RWPE2 (cell line): ENCODE measurements around the gene BEAN1.

Experiments used
- ATAC-seq: fragments of 200-7000 bp; cut with Tn5 transposase; 3 replicates; pipeline ENCODE4 v1.9.1; 2021; ENCODE audit warnings: low read depth
- DNase-seq: peaks from one replicate; pipeline ENCODE4 v3.0.0-alpha.2; 2020; ENCODE audit warnings: low spot score
- H3K27ac ChIP-seq: fragments of 450-650 bp; 2 replicates; pipeline ENCODE4 v1.5.1; 2017; ENCODE audit warnings: mild to moderate bottlenecking; ENCODE audit not compliant: poor library complexity, severe bottlenecking
- H3K27me3 ChIP-seq: fragments of 250-450 bp; sonication (Bioruptor Pico); 2 replicates; pipeline ENCODE4 v1.5.1; 2021; ENCODE audit warnings: mild to moderate bottlenecking, moderate library complexity; ENCODE audit not compliant: insufficient read depth, poor library complexity, severe bottlenecking
- H3K36me3 ChIP-seq: fragments of 250-450 bp; sonication (Bioruptor Pico); 2 replicates; pipeline ENCODE4 v1.5.1; 2020; ENCODE audit warnings: low read depth, mild to moderate bottlenecking, moderate library complexity
- H3K4me1 ChIP-seq: fragments of 250-450 bp; sonication (Bioruptor Pico); 2 replicates; pipeline ENCODE4 v1.5.1; 2021; ENCODE audit warnings: mild to moderate bottlenecking, moderate library complexity; ENCODE audit not compliant: insufficient read depth, poor library complexity, severe bottlenecking
- H3K4me3 ChIP-seq: fragments of 250-450 bp; sonication (Bioruptor Pico); 2 replicates; pipeline ENCODE4 v1.5.1; 2021; ENCODE audit warnings: mild to moderate bottlenecking, moderate library complexity; ENCODE audit not compliant: severe bottlenecking
- H3K9me3 ChIP-seq: fragments of 250-450 bp; sonication (Bioruptor Pico); 2 replicates; pipeline ENCODE4 v1.5.1; 2021; ENCODE audit warnings: mild to moderate bottlenecking, moderate library complexity; ENCODE audit not compliant: severe bottlenecking
- TF ChIP-seq, protein P1 (sequence below): fragments of 450-650 bp; IDR thresholded peaks from one replicate; pipeline ENCODE4 v1.5.1; 2017; ENCODE audit warnings: mild to moderate bottlenecking, moderate library complexity; ENCODE audit not compliant: poor library complexity, severe bottlenecking

The BEAN1 gene

DNA sequence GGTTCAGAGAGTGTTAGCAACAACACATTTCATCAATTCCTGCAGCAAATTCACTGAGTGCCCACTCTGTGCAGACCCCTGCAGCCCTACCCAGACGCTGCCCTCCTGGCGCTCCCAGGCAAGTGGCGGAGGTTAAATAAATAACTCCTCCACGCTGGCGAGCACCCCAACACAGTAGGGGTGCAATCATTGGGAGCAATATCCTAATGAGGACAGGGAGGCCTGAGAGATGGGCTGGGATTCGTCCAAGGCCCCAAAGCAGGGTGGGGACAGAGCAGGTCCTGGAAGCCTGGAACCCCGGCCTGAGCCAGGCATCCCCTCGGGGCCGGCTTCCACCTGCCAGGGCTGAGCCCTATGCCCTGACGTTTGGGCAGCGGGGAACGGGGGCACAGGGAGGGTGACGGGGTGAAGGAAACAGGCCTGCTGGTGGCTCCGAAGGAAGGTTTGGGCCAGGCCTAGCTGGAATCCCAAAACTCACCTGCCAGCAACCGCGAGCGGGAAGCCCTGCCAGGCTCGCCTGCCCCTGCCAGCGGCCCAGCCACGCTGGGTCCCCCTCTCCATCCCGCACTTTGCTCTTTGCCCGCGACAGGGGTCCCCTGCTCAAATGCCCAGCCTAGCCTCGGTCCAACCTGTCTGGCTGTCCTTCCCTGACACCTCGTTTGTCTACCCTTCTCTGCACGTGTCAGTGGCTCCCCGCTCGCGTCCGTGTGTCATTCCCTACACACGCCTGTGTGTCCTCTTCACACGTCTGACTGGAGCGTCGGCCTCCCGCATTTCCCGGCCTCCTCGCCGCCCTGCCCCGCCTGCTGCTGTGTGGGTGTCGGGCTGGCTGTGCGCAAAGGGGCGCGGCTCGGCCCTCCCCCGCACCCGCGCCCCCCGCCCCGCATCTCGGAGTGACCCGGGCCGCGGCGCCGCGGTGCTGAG, 721 bp upstream of the BEAN1 start:
- H3K36me3 ChIP-seq = no peaks in the 10 kb centered on the region
- DNase-seq (peak; percentile 41), ATAC-seq (peak; percentile 24; the same call in 1 of the 3 replicates)
- H3K27ac ChIP-seq = no peak overlapping the region
- TF ChIP-seq, protein P1, sequence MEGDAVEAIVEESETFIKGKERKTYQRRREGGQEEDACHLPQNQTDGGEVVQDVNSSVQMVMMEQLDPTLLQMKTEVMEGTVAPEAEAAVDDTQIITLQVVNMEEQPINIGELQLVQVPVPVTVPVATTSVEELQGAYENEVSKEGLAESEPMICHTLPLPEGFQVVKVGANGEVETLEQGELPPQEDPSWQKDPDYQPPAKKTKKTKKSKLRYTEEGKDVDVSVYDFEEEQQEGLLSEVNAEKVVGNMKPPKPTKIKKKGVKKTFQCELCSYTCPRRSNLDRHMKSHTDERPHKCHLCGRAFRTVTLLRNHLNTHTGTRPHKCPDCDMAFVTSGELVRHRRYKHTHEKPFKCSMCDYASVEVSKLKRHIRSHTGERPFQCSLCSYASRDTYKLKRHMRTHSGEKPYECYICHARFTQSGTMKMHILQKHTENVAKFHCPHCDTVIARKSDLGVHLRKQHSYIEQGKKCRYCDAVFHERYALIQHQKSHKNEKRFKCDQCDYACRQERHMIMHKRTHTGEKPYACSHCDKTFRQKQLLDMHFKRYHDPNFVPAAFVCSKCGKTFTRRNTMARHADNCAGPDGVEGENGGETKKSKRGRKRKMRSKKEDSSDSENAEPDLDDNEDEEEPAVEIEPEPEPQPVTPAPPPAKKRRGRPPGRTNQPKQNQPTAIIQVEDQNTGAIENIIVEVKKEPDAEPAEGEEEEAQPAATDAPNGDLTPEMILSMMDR = no peak
- H3K4me1 ChIP-seq = no peaks in the 10 kb centered on the region
- peaks cover 17% of the 10 kb centered on the region for H3K27me3 ChIP-seq
- H3K9me3 ChIP-seq = no peaks in the 10 kb centered on the region
- peak overlapping the region; percentile 30 for H3K4me3 ChIP-seq

DNA sequence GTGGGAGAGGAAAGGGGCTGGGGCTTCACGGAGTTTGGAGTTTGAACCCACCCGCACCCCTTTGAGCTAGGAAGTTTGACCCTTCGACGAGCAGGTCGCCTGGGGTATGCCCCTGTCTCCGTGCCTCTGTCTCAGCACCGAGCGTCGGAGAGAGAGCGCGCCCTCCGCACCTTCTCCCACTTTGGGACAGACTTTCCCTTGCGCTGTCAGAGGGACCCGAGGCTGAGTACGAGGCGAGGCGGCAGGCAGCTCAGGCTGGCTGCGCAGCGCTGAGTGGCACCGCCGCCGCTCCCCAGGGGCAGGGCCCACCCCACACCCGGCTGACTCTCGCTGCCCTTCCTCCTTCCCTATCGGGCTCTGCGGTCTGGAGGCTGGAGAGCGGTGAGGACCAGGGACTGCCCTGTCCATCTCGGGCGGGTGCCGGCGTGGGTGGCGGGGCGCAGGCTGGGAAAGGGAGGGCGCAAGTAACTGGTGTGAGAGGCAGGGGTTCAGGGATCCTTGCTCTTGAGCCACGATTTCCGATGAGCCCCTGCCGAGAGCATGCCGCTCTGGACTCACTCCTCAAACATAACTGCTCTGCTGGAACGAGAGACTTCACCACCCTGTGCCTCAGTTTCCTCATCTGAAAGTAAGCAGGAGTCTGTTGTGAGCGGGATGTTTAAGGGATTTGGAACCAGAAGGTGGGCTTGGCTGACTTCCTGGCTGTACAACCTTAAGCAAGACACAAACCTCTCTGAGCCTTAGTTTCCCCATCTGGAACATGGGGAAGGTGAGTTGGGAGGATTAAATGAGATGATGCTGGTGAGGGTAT, 981 bp downstream of the BEAN1 start:
- no peaks in the 10 kb centered on the region for H3K36me3 ChIP-seq
- TF ChIP-seq, protein P1 = no peak
- H3K27me3 ChIP-seq = peaks cover 17% of the 10 kb centered on the region
- ATAC-seq (no peak; the same call in 2 of the 3 replicates), DNase-seq (no peak)
- no peaks in the 10 kb centered on the region for H3K4me1 ChIP-seq
- peak overlapping the region; percentile 30 for H3K4me3 ChIP-seq
- no peak overlapping the region for H3K27ac ChIP-seq
- no peaks in the 10 kb centered on the region for H3K9me3 ChIP-seq

DNA sequence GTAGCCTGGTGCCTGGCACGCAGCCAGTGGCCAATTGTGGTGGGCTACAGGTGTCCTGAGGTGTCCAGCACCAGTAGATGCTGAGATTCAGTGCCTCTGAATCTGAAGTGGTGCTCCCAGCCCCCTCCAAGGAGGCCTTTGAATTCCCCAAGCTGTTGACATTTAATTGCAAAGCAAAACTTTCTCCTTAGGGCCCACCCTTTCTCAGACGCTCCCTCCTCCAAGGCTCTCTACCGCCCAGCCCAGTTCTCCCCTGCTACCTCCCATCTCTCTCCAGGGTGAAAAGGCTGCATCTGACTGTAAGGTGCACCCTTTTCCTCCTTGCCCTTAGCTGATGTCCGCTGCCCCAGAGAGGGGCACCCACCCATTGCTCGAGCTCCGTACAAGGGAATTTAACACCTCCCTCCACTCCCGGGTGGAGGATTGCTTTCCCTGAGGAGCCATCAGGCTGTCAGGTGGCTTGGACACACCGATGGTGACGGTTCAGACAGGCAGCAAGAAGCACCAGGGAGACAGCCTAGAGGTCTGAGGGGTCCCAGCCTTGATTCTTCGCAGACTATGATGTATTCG, 1.7 kb downstream of the BEAN1 start:
- H3K4me1 ChIP-seq = peaks cover 2% of the 10 kb centered on the region
- no peak for ATAC-seq
- no peak overlapping the region for H3K4me3 ChIP-seq
- no peak overlapping the region for H3K27ac ChIP-seq
- H3K9me3 ChIP-seq = no peaks in the 10 kb centered on the region
- H3K27me3 ChIP-seq = peaks cover 17% of the 10 kb centered on the region
- DNase-seq = no peak
- H3K36me3 ChIP-seq = no peaks in the 10 kb centered on the region
- TF ChIP-seq, protein P1 = no peak

DNA sequence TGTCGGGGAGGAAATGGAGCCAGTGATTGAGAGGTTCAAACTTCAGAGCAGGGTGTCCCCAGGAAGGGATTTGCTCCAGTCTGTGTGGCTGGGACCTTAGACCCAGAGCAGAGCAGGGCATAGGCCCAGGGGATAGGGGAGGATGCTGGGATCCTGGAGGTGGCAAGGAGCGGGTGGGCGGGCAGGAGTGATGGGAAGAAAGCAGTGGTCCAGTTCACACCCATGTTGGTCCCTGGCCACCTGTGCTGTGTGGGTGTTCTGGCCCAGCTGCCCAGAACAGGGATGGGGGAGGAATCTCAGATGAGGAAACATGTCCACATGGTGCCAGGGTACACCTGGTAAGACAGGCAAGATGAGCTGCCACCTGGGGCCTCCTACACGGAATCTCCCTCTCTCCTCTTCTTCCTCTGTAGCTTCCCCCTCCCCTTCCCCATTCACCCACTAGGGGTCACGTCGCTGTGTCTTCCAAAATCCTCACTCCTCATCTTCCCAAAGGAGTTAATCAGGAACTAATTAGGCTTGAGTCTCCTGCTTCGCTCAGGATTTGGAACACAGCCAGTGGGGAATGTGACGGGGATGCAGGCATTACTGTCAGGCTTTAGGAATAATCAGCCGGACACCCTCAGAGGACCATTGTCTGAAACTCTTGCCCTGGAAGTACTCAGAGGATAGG, 2.3 kb downstream of the BEAN1 start:
- H3K27me3 ChIP-seq = peaks cover 17% of the 10 kb centered on the region
- H3K9me3 ChIP-seq = no peaks in the 10 kb centered on the region
- ATAC-seq = no peak
- TF ChIP-seq, protein P1 = no peak
- no peaks in the 10 kb centered on the region for H3K36me3 ChIP-seq
- H3K4me3 ChIP-seq = no peak overlapping the region
- no peak overlapping the region for H3K27ac ChIP-seq
- H3K4me1 ChIP-seq = peaks cover 3% of the 10 kb centered on the region
- no peak for DNase-seq
